IPS DF 4.7 (cell line): ENCODE measurements around the gene TGFA.

Experiments
- DNase-seq: peaks from one replicate; pipeline ENCODE4 v3.0.0-alpha.2; 2013; ENCODE audit warnings: low spot score; ENCODE audit errors: extremely low read depth

Gene TGFA

DNA sequence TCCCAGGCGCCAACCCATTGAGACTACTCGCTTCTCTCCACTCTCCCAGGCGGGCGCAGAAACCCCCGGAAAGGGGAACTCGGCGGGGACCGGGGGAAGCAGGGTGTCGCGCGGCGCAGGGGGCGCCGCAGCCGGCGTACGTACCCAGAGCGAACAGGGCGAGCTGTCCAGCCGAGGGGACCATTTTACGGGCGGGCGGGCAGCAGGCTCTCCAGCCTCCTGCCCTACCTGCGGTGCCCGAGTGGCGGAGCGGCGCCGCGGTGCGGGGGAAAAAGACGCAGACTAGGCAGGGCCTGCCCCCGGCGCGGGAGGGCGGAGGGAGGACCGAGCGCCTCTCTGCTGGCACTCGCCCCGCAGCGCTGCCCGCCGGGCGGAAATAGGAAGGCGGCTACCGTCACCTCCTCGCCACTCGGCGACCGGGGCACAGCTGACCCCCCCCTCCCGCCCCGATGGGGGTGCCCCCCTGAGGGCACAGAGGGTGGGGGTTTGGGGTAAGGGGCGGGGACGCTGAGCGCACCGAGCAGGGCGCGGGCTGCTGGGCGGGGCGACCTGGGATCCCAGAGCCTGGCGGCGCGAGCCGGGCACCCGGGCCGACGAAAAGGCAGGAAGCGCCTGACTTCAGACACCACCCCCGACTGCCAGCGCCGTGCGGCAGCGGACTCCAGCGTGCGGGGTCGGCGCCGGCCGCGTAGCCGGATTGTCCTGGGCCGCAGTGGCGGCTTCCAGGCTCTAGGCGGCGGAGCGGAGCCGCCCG is at the start of gene TGFA:
Gene TGFA, minus strand, starts transcription at position 243 of the 754 bp plus-strand sequence. Its CDS starts 59 bp downstream, at position 184.
- DNase-seq, result no peak

GRCh38 chr2:70603066-70603465 is 49.4 kb upstream of the TGFA start:
- no peak for DNase-seq

DNA sequence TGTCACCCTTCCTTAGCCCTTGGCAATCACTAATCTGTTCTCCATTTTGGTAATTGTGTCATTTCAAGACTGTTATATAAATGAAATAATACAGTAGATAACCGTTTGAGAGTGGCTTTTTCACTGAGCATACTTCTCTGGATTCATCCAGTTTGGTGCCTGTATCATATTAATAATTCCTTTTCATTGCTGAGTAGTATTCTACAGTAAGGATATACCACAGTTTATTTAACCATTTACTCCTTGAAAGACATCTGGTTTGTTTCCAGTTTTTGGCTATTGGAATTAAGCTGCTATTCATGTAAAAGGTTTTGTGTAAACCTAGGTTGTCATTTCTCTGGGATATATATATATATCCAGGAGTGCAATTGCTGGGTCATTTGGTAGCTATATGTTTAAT is 44.6 kb upstream of the TGFA start:
- no peak for DNase-seq

- DNase-seq, result no peak
These were observed 43.1 kb upstream of the TGFA start for GRCh38 chr2:70596739-70597138.

DNA sequence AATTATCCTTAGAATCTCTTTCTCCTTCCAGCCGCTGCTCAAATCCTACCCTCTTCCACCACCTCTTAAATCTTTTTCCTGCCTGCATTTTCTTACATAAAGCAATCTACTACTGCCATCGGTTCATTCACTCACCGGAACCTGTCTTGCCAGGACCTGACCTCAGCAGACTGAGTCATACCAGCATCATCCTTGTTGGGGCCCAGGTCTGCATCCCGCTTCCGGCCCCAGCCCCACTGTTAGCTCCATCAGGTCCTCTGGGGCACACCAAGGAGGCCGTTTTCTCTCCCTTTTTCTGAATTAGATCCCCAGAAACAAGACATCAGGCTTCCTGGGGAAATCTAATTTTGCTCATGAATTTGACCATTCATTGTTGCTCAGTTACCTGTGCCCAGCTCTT is 42.7 kb upstream of the TGFA start:
- DNase-seq, result no peak

- no peak for DNase-seq
These were observed 29.5 kb upstream of the TGFA start for GRCh38 chr2:70583091-70583490.

DNA sequence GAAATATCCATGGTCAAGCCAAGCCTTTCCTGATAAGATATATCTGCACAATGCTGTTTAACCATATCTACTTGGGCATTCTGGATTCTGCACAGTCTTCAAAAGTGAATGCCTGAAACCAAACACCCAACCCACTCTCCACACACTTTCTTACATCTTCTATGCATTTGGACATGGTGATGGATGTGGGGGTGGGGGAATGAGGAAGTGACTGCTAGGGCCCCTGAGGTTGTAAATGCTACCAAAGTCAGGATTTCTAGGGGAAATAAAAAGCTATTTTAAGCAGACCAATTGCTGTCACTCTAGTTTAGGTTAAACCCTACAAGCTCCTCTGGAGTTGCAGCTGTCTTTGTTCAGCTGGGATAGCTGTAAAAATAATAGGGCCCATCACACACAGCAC is 26.7 kb upstream of the TGFA start:
- no peak for DNase-seq

DNA sequence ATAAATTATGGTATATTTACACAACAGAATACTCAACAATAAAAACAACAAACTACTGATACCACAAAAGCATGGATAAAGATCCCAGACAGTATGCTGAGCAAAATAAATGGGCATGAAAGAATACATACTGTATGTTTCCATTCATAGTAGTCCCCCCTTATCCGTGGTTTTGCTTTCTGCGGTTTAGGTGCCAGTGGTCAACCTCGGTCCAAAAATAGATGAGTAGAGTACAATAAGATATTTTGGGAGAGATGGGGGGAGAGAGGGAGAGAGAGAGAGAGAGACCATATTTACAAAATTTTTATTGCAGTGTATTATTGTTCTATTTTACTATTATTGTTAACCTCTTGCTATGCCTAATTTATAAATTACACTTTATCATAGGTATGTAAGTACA is 21.0 kb upstream of the TGFA start:
- no peak for DNase-seq

DNA sequence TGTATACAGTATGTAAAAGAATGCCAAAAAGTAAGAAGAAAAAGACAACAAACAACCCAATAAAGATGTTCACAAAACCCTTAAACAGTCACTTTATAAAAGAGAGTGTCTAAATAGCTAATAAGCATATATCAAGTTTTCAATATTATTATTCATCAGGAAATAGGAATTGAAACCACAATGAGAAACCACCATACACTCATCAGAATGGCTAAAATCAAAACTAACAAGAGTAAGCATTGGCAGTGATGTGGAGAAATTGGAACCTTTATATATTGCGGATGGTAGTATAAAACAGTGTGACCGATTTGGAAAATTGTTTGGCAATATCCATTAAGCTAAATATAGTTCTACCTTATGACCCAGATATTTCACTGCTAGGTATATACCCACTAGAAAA is 20.5 kb upstream of the TGFA start:
- no peak for DNase-seq

DNA sequence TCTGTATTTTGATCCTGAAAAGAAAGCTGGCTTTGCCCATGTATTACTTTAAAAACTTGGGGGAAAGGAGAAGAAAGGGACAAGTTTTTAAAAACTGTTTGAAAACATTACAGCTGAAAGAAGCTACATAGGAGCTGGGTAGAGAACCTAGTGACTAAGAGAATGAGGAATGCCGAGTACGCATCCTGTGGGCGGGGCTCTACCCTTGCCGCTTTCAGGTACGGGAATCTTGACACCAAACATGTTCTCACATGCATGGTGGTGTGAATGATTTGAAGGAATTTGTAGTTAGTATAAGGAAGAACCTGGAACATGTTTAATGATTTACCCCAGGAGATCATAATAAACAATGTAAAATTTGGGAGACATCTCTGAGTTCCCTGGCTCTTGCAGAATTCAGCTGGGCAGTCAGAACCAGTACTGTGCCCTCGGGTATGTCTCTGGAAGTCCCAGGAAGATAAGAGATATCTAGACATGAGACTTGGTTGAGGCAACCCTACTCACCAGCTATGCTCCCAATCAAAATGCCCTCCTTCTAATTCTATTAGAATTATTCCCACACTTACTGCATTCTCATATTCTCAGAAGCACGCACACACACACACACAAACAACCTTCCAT is 16.5 kb upstream of the TGFA start:
- DNase-seq, result no peak

DNA sequence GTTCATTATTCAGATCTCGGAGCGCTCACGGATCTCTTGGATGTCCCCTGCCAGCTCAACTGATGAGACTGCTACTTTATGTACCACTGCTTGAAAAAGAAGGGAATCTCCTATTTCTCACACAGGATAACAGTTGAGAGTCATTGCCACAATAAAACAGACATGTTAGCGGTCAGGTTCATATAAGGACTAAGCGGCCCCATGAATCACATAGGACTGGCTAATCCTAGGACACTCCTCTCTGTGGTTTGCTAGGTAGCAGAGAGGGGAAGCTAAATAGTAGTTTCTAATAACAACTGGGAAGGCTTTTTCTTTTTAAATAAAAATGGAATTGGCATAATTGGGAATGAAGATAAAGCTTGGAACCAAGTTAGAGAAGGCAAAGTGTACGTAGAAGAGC is 15.9 kb upstream of the TGFA start:
- DNase-seq, result no peak

DNA sequence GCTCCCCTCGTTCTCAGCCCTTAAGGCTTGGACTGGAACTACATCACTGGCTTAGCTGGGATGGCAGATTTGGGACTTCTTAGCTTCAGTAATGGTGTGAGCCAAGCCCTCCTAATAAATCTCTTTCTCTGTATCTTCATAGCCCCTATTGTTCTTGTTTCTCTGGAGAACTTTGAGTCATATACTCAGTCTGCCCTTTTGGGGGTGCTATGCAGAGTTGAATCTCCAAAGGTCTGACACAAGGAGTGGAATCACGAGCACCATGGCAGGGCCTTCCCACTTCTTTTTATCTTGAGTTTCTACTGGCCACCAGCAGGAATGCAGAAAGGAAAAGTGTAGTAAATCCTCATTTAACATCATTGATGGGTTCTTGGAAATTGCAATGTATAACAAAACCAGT is 13.3 kb upstream of the TGFA start:
- DNase-seq, result no peak

DNA sequence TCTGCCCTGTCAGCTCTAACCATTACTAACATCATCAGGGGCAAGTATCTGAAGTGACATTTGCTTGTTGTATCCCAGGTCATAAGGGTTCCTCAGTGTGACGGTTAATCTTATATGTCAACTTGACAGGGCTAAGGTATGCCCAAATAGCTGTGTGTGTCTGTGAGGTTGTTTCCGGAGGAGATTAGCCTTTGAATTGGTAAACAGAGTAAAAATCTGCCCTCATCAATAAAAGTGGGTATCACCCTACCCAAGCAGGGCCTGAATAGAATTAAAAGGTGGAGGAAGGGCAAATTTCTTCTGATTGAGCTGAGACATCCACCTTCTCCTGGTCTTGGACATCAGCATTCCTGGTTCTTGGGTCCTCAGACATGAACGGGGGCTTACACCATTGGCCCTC is 12.8 kb upstream of the TGFA start:
- DNase-seq, result no peak

DNA sequence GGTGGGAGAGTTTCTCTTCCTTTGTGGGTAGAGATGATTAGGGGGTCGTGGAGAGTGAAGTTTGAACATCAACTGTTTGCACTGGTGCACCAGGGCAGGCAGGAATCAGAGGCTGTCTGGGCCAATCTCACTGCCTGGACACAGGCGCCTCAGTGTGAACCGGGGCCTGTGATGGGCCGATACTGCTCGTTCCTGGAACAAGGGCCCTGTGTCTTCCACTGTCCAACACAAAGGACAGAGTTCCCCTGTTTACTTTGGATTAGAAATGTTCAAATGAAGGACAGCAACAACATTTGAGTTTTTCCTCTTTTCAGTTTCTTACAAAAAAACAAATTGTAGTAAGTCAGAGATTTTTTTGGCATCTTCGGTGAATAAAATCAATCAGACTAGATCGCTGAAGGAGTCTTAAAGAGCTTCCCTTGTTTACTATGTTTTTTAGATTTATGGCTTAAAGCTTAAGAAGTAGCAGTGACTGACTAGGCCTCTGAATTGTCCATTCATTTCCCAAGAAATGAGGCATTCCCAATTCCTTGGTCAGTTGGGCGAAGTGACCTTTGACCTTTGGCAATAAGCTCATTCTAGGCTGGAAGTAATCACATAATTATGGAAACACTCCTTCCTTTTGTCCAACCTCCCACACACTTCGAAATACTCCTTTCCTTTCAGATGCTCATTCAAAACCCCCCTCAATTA is 11.6 kb upstream of the TGFA start:
- no peak for DNase-seq

GRCh38 chr2:70561893-70562292 is 8.3 kb upstream of the TGFA start:
- DNase-seq, result no peak

DNA sequence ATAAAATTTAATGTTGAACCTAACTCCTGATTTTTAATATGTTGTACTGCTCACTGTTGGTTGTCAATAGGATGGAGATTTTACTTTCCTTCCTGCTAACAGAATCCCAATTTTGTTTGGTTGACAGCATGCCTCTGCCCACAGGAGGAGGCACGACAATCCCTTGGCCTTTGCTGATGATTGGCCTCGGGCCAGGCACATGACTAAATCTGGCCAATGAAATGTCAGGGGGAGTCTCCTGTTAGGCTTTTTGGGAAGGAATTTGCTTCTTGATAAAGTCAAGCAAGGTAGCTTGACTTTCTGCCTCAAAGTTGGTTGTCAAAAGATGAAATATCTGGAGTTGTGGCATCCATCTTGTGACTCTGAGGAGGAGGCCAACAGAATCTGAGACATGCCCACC is 6.8 kb upstream of the TGFA start:
- no peak for DNase-seq

GRCh38 chr2:70560040-70560439 is 6.4 kb upstream of the TGFA start:
- no peak for DNase-seq

DNA sequence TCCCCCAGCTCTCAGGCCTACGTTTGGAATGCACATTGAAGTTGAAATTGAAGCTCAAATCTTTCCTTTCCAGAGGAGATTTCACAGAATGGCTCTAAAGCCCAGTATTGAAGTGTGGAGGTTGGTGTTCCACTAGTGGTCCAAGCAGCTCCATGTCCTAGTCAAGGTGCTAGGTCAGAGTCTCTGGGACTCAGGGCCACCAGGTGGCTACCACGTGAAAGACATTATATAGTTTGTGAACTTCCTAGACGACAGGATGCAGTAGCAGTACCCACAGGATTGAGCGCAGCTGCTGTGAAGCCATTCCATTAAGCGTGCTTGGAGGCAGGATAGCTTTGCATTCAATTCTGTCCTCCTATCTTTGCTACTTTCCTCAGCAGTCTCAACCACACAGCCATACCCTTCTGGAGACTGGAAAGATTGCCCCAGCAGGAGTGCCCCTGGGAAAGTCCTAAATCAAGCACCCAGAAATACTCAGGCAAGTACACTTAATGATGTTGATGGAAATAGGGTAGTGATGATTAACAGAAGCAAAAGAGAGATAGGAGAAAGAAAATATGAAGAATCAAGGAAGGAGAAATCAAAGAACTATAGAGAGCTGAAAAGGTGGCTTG is 4.7 kb upstream of the TGFA start:
- DNase-seq, result no peak

DNA sequence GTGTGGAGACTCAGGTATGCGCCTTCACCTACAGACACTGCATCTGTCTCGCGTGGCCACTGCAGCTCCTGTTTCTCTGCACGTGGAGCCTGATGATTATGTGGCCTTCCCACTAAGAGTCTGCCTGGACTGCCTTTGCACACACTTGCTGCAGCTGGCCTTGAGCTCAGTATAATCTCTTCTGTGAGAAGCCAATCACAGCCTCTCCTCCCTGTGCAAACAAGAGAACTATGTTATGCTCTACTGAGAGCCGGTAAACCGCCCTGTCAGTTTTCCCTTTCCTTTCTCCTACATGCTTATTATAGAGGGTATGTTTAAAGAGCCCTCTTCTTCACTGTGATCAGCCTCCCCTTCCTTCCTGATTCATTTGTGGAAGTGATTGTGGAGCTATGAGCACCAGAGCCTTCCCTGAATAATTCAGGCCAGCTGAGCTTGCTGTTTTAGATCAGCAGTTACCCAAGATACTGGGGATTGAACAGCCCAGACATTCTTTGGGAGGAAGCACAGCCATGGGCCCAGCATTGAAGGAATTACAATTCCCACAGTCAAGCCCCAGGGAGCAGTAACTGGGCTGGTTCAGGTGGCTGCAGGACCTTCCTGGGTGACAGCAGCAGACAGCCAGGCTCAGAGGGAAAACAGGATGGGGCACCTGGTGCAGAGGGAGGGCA is 3.7 kb upstream of the TGFA start:
- no peak for DNase-seq

- DNase-seq, result no peak
These were observed 3.0 kb upstream of the TGFA start for GRCh38 chr2:70556608-70557007.

- no peak for DNase-seq
These were observed 789 bp upstream of the TGFA start for GRCh38 chr2:70554338-70554892.

- DNase-seq, result no peak
These were observed 367 bp downstream of the TGFA start for GRCh38 chr2:70553334-70553583.
